HCT116 (cell line): ENCODE data around the gene ZC3H13. TPM values are rescaled to one million over a fixed set of nuclear protein-coding genes. Genes with fewer than 3 reads are reported as not detected.

Experiments
- ATAC-seq: fragments of 200-7000 bp; cut with Tn5 transposase; 2 replicates; pipeline ENCODE4 v1.9.1; 2020; ENCODE audit warnings: mild to moderate bottlenecking, moderate library complexity
- BruUV-seq: library from RNA; stranded (reverse); fragments of 400-500 nt; replicated peaks from 2 replicates; lab custom pipeline; 2021; lab: Mats Ljungman, UMichigan
- CTCF ChIA-PET: fragments of 300-600 bp; sonication (Branson Sonifier 250); formaldehyde crosslinking; loops from one replicate; lab custom pipeline; 2021; ENCODE audit warnings: antibody characterized with exemption; lab: Charles Lee
- POLR2A ChIA-PET: fragments of 300-600, 350-600 bp; sonication (Branson Sonifier 250); formaldehyde crosslinking; loops from one replicate; lab custom pipeline; 2021; ENCODE audit warnings: antibody characterized with exemption; lab: Charles Lee
- RAD21 ChIA-PET, 2 experiments: fragments of 300-600 bp; sonication (Branson Sonifier 250); formaldehyde crosslinking; loops; one replicate each; lab custom pipeline; 2023; ENCODE audit warnings: low total read pairs in 2 of 2; ENCODE audit not compliant: uncharacterized antibody in 2 of 2, unreplicated experiment in 2 of 2, low non-redundant PET in 1 of 2; lab: Charles Lee
- DNase-seq: peaks from one replicate; pipeline ENCODE4 v3.0.0-alpha.2; 2010; ENCODE audit warnings: low read depth, low spot score
- H2AFZ ChIP-seq: fragments of 200-600 bp; shearing (Covaris generic), sonication (generic); 2 replicates; pipeline ENCODE4 v1.6.1; 2017; ENCODE audit warnings: low read depth, mixed run types, mixed read lengths, antibody characterized with exemption, low read length; ENCODE audit not compliant: poor library complexity, severe bottlenecking
- H3K27ac ChIP-seq: 2 replicates; pipeline ENCODE4 v1.5.1; 2012; ENCODE audit warnings: low read depth, low read length
- H3K27me3 ChIP-seq: fragments of 200-600 bp; sonication (generic); 2 replicates; pipeline ENCODE4 v1.6.1; 2016; ENCODE audit warnings: mixed run types, low read length, mixed read lengths; ENCODE audit not compliant: insufficient read depth
- H3K36me3 ChIP-seq, 2 experiments: fragments of 200-500 bp in 1 of 2; fragments of 200-600 bp in 1 of 2; sonication (Bioruptor generic) in 1 of 2; sonication (generic) in 1 of 2; 2 replicates each; pipeline versions ENCODE4 v1.5.1 to v1.6.1; 2014 to 2016; ENCODE audit warnings: low read length in 2 of 2, inconsistent platforms in 1 of 2, mixed read lengths in 1 of 2, mixed run types in 1 of 2; ENCODE audit not compliant: insufficient read depth in 2 of 2, control insufficient read depth in 1 of 2
- H3K4me1 ChIP-seq, 2 experiments: fragments of 200-600 bp in 1 of 2; sonication (generic) in 1 of 2; 2 replicates each; pipeline versions ENCODE4 v1.5.1 to v1.6.1; 2012 to 2017; ENCODE audit warnings: low read length in 2 of 2, inconsistent platforms in 1 of 2, mild to moderate bottlenecking in 1 of 2, mixed read lengths in 1 of 2, mixed run types in 1 of 2, moderate library complexity in 1 of 2; ENCODE audit not compliant: insufficient read depth in 2 of 2, control insufficient read depth in 1 of 2
- H3K4me2 ChIP-seq: fragments of 200-600 bp; sonication (generic); 2 replicates; pipeline ENCODE4 v1.6.1; 2017; ENCODE audit warnings: mixed run types, low read length, mixed read lengths
- H3K4me3 ChIP-seq, 2 experiments: fragments of 200-600 bp in 1 of 2; sonication (generic) in 1 of 2; replicated peaks in 1 of 2; 2 replicates each; pipeline ENCODE4 v1.5.1; 2011 to 2016; ENCODE audit warnings: low read length in 2 of 2, control low read depth in 1 of 2, low read depth in 1 of 2, mild to moderate bottlenecking in 1 of 2, mixed read lengths in 1 of 2, mixed run types in 1 of 2
- H3K79me2 ChIP-seq: fragments of 200-600 bp; sonication (generic); 2 replicates; pipeline ENCODE4 v1.6.1; 2017; ENCODE audit warnings: mild to moderate bottlenecking, mixed run types, low read length, moderate library complexity, mixed read lengths; ENCODE audit not compliant: insufficient read depth
- H3K9ac ChIP-seq: fragments of 200-600 bp; sonication (generic); 2 replicates; pipeline ENCODE4 v1.6.1; 2016; ENCODE audit warnings: low read length, mixed read lengths
- H3K9me2 ChIP-seq: fragments of 200-600 bp; sonication (generic), shearing (Covaris generic); 2 replicates; pipeline ENCODE4 v1.6.1; 2017; ENCODE audit warnings: mixed run types, mild to moderate bottlenecking, moderate library complexity; ENCODE audit not compliant: insufficient read depth
- H3K9me3 ChIP-seq, 2 experiments: fragments of 200-500 bp in 1 of 2; fragments of 200-600 bp in 1 of 2; sonication (Bioruptor generic) in 1 of 2; sonication (generic) in 1 of 2; 2 replicates each; pipeline ENCODE4 v1.6.1; 2014 to 2017; ENCODE audit warnings: low read length in 2 of 2, mixed read lengths in 2 of 2, inconsistent platforms in 1 of 2, low read depth in 1 of 2, mild to moderate bottlenecking in 1 of 2, mixed run types in 1 of 2, moderate library complexity in 1 of 2; ENCODE audit not compliant: control insufficient read depth in 1 of 2, insufficient read depth in 1 of 2
- H4K20me1 ChIP-seq: fragments of 200-600 bp; sonication (generic), shearing (Covaris generic); 2 replicates; pipeline ENCODE4 v1.6.1; 2017; ENCODE audit warnings: mixed run types, mild to moderate bottlenecking, moderate library complexity; ENCODE audit not compliant: insufficient read depth
- ATF3 ChIP-seq: IDR thresholded peaks from 2 replicates; pipeline ENCODE4 v1.6.1; 2012
- CBX3 ChIP-seq: IDR thresholded peaks from 2 replicates; pipeline ENCODE4 v1.6.1; 2012; ENCODE audit warnings: low read depth
- CEBPB ChIP-seq: IDR thresholded peaks from 2 replicates; pipeline ENCODE4 v1.6.1; 2012; ENCODE audit warnings: low read depth
- EGR1 ChIP-seq: IDR thresholded peaks from 2 replicates; pipeline ENCODE4 v1.6.1; 2012; ENCODE audit warnings: low read depth
- ELF1 ChIP-seq: IDR thresholded peaks from 2 replicates; pipeline ENCODE4 v1.6.1; 2012; ENCODE audit warnings: low read depth, borderline replicate concordance
- EZH2 ChIP-seq: fragments of 200-600 bp; sonication (generic); IDR thresholded peaks from 2 replicates; pipeline ENCODE4 v1.6.1; 2017; ENCODE audit warnings: antibody characterized with exemption, mixed run types
- EZH2phosphoT487 ChIP-seq: fragments of 200-600 bp; IDR thresholded peaks from 2 replicates; pipeline ENCODE4 v1.6.1; 2018; ENCODE audit warnings: antibody characterized with exemption, borderline replicate concordance
- POLR2A ChIP-seq: IDR thresholded peaks from 2 replicates; pipeline ENCODE4 v1.7.0; 2011; ENCODE audit warnings: borderline replicate concordance; ENCODE audit not compliant: insufficient read depth, insufficient read length; ENCODE audit errors: extremely low read depth
- REST ChIP-seq: IDR thresholded peaks from 2 replicates; pipeline ENCODE4 v1.6.1; 2012; ENCODE audit warnings: low read depth
- SIN3A ChIP-seq: IDR thresholded peaks from 2 replicates; pipeline ENCODE4 v1.6.1; 2012; ENCODE audit warnings: low read depth
- SRF ChIP-seq: IDR thresholded peaks from 2 replicates; pipeline ENCODE4 v1.6.1; 2012; ENCODE audit warnings: low read depth
- YY1 ChIP-seq: IDR thresholded peaks from 2 replicates; pipeline ENCODE4 v1.6.1; 2011; ENCODE audit warnings: low read length, low read depth, moderate library complexity, mild to moderate bottlenecking; ENCODE audit not compliant: insufficient replicate concordance; ENCODE audit errors: extremely low read depth
- ZFX ChIP-seq: fragments of 450-650 bp; IDR thresholded peaks from 2 replicates; pipeline ENCODE4 v1.6.1; 2017
- ZNF274 ChIP-seq: fragments of 200-500 bp; sonication (Bioruptor generic); IDR thresholded peaks from 2 replicates; pipeline ENCODE4 v1.6.1; 2014; ENCODE audit warnings: mild to moderate bottlenecking, low read depth, low read length, inconsistent platforms
- intact Hi-C: fragments of 100-400 bp; cut with micrococcal nuclease; formaldehyde crosslinking; loops from 2 replicates; pipeline ENCODE4 v1.10.0; 2022
- total RNA-seq: library from RNA; stranded (reverse); gene quantifications from one replicate; pipeline ENCODE4 v1.2.1, GENCODE V29; 2021; ENCODE audit not compliant: unreplicated experiment
- TF ChIP-seq, protein P1 (sequence below): IDR thresholded peaks from 2 replicates; pipeline ENCODE4 v1.6.1; 2011; ENCODE audit warnings: mild to moderate bottlenecking, low read length, moderate library complexity; ENCODE audit not compliant: insufficient replicate concordance; ENCODE audit errors: extremely low read depth

The ZC3H13 gene
- total RNA-seq, 1 experiment from 2014 or later = 37.9 TPM

GRCh38 chr13:45907503-45907902 is 145.0 kb downstream of the ZC3H13 start:
- intact Hi-C loops = no loop called here
- Histone ChIP-seq H3K9ac (no peak overlapping the region), H4K20me1 (no peaks in the 10 kb centered on the region), H3K36me3 (no peaks in the 10 kb centered on the region), H3K9me2 (no peaks in the 10 kb centered on the region), H3K4me3 (no peak overlapping the region), H3K4me1 (no peaks in the 10 kb centered on the region), H3K9me3 (no peaks in the 10 kb centered on the region), H3K27me3 (no peaks in the 10 kb centered on the region), H2AFZ (no peak overlapping the region), H3K4me2 (no peak overlapping the region), H3K27ac (no peak overlapping the region), H3K79me2 (no peaks in the 10 kb centered on the region)
- no TSS peak for BruUV-seq
- ChIA-PET CTCF (no interaction called here), POLR2A (no interaction called here), RAD21 (no interaction called here)
- DNase-seq (no peak), ATAC-seq (no peak)
- TF ChIP-seq CBX3 (no peak), YY1 (no peak), ELF1 (no peak), SRF (no peak), EGR1 (no peak), REST (no peak), ZNF274 (no peak), EZH2 (no peak), ZFX (no peak), ATF3 (no peak), POLR2A (no peak), SIN3A (no peak), EZH2phosphoT487 (no peak), CEBPB (no peak)
- TF ChIP-seq, protein P1, sequence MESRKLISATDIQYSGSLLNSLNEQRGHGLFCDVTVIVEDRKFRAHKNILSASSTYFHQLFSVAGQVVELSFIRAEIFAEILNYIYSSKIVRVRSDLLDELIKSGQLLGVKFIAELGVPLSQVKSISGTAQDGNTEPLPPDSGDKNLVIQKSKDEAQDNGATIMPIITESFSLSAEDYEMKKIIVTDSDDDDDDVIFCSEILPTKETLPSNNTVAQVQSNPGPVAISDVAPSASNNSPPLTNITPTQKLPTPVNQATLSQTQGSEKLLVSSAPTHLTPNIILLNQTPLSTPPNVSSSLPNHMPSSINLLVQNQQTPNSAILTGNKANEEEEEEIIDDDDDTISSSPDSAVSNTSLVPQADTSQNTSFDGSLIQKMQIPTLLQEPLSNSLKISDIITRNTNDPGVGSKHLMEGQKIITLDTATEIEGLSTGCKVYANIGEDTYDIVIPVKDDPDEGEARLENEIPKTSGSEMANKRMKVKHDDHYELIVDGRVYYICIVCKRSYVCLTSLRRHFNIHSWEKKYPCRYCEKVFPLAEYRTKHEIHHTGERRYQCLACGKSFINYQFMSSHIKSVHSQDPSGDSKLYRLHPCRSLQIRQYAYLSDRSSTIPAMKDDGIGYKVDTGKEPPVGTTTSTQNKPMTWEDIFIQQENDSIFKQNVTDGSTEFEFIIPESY = no peak

Other genes with a start within 250 kb of the ZC3H13 start
- gene SIAH3, start 201.0 kb downstream of the ZC3H13 start, total RNA-seq = not detected
- gene CPB2, start 52.3 kb upstream of the ZC3H13 start, total RNA-seq = 0.15 TPM
- gene LCP1, start 129.4 kb upstream of the ZC3H13 start, total RNA-seq = 2.2 TPM
- not detected for gene LRRC63, start 159.2 kb upstream of the ZC3H13 start, total RNA-seq